ENCODE measurements around the gene SEMA7A. TPM values are rescaled to one million over a fixed set of nuclear protein-coding genes. Genes with fewer than 3 reads are reported as not detected.

SEMA7A gene
- total and polyA plus RNA-seq, 7 experiments from 2014 or later, result 1.6 to 15.7 (median 5.0) TPM; not detected in 2

GRCh38 chr15:74429781-74430400 lies 3.9 kb downstream of the SEMA7A start:
- no peaks in the 10 kb centered on the region for H3K27me3 ChIP-seq (ENCODE audit: control insufficient read depth in 2 of 2, insufficient read depth in 2 of 2, low read length in 2 of 2)
- DNase-seq (no peak), ATAC-seq (no peak)
- H3K27ac Mint-ChIP-seq, result peak overlapping the region in 1 of 9 donors; percentile 44
- no peaks in the 10 kb centered on the region for H3K9me3 ChIP-seq (ENCODE audit: control insufficient read depth in 2 of 3, low read length in 3 of 3)
- no peak overlapping the region for H3K4me3 ChIP-seq (ENCODE audit: low read length)
- intact Hi-C loops (cut with micrococcal nuclease), result loop anchor here in 1 of 2 donors (10.0 kb wide), 2 partner anchors 115 to 185 kb away; partner anchors contain the start of genes ARID3B and CLK3
- no peaks in the 10 kb centered on the region for H3K36me3 ChIP-seq (ENCODE audit: control insufficient read depth in 2 of 3, insufficient read depth in 3 of 3, low read length in 3 of 3)
- ChIA-PET CTCF (interaction anchor here (2.4 kb wide), 1 partner anchor 55 kb away, joined by 11 read pairs; no protein-coding TSS in a partner anchor), POLR2A (no interaction called here)
- H3K9me3 Mint-ChIP-seq, result peaks cover 0 to 3% (median 0%) of the 10 kb centered on the region in 11 donors
- H3K36me3 Mint-ChIP-seq, result peaks cover 0 to 2% (median 0%) of the 10 kb centered on the region in 5 donors
- peaks cover 6 to 32% of the 10 kb centered on the region in 2 donors for H3K4me1 ChIP-seq (ENCODE audit: control insufficient read depth in 2 of 2, insufficient read depth in 2 of 2, low read length in 2 of 2)
- peaks cover 7 to 71% (median 14%) of the 10 kb centered on the region in 7 donors for H3K4me1 Mint-ChIP-seq
- H3K27me3 Mint-ChIP-seq, result peaks cover 0 to 3% (median 0%) of the 10 kb centered on the region in 5 donors
- H3K4me3 Mint-ChIP-seq, result peak overlapping the region in 1 of 10 donors; percentile 0
- no peak overlapping the region for H3K27ac ChIP-seq (ENCODE audit: low read depth, low read length)

GRCh38 chr15:74428970-74429780 lies 4.6 kb downstream of the SEMA7A start:
- DNase-seq, result no peak
- CTCF ChIA-PET, result no interaction called here
- Mint-ChIP-seq H3K27me3 (peaks cover 0 to 3% (median 0%) of the 10 kb centered on the region in 5 donors), H3K36me3 (peaks cover 0 to 2% (median 0%) of the 10 kb centered on the region in 5 donors), H3K4me3 (no peak overlapping the region), H3K9me3 (peaks cover 0 to 3% (median 0%) of the 10 kb centered on the region in 11 donors), H3K4me1 (peaks cover 1 to 69% (median 7%) of the 10 kb centered on the region in 7 donors), H3K27ac (peak overlapping the region in 1 of 9 donors; percentile 44)
- POLR2A ChIA-PET, result no interaction called here
- intact Hi-C loops (cut with micrococcal nuclease), result no loop called here
- Histone ChIP-seq H3K4me1 (ENCODE audit: control insufficient read depth in 2 of 2, insufficient read depth in 2 of 2, low read length in 2 of 2) (peaks cover 2 to 26% of the 10 kb centered on the region in 2 donors), H3K27ac (ENCODE audit: low read depth, low read length) (no peak overlapping the region), H3K36me3 (ENCODE audit: control insufficient read depth in 2 of 3, insufficient read depth in 3 of 3, low read length in 3 of 3) (no peaks in the 10 kb centered on the region), H3K9me3 (ENCODE audit: control insufficient read depth in 2 of 3, low read length in 3 of 3) (no peaks in the 10 kb centered on the region), H3K4me3 (ENCODE audit: low read length) (no peak overlapping the region), H3K27me3 (ENCODE audit: control insufficient read depth in 2 of 2, insufficient read depth in 2 of 2, low read length in 2 of 2) (no peaks in the 10 kb centered on the region)
- no peak for ATAC-seq

- H3K4me3 Mint-ChIP-seq, result no peak overlapping the region
- peaks cover 0 to 3% (median 0%) of the 10 kb centered on the region in 5 donors for H3K27me3 Mint-ChIP-seq
- peaks cover 0 to 2% (median 0%) of the 10 kb centered on the region in 5 donors for H3K36me3 Mint-ChIP-seq
- no peak for DNase-seq
- peak overlapping the region in 1 of 9 donors; percentile 80 for H3K27ac Mint-ChIP-seq
- Histone ChIP-seq H3K4me3 (ENCODE audit: low read length) (no peak overlapping the region), H3K27me3 (ENCODE audit: control insufficient read depth in 2 of 2, insufficient read depth in 2 of 2, low read length in 2 of 2) (no peaks in the 10 kb centered on the region), H3K9me3 (ENCODE audit: control insufficient read depth in 2 of 3, low read length in 3 of 3) (no peaks in the 10 kb centered on the region), H3K4me1 (ENCODE audit: control insufficient read depth in 2 of 2, insufficient read depth in 2 of 2, low read length in 2 of 2) (peaks cover 0 to 27% of the 10 kb centered on the region in 2 donors), H3K36me3 (ENCODE audit: control insufficient read depth in 2 of 3, insufficient read depth in 3 of 3, low read length in 3 of 3) (no peaks in the 10 kb centered on the region), H3K27ac (ENCODE audit: low read depth, low read length) (no peak overlapping the region)
- intact Hi-C loops (cut with micrococcal nuclease), result no loop called here
- H3K4me1 Mint-ChIP-seq, result peaks cover 0 to 71% (median 5%) of the 10 kb centered on the region in 7 donors
- peaks cover 0 to 3% (median 0%) of the 10 kb centered on the region in 11 donors for H3K9me3 Mint-ChIP-seq
- ATAC-seq, result no peak
- ChIA-PET POLR2A (no interaction called here), CTCF (no interaction called here)
Observed at GRCh38 chr15:74428442-74428787, 5.3 kb downstream of the SEMA7A start.

GRCh38 chr15:74427607-74428441 lies 5.9 kb downstream of the SEMA7A start:
- Mint-ChIP-seq H3K27me3 (peaks cover 0 to 3% (median 0%) of the 10 kb centered on the region in 5 donors), H3K36me3 (peaks cover 0 to 2% (median 0%) of the 10 kb centered on the region in 5 donors), H3K27ac (peak overlapping the region in 2 of 9 donors; percentile 33 to 50), H3K9me3 (peaks cover 0 to 3% (median 0%) of the 10 kb centered on the region in 11 donors), H3K4me1 (peaks cover 0 to 73% (median 5%) of the 10 kb centered on the region in 7 donors), H3K4me3 (no peak overlapping the region)
- Histone ChIP-seq H3K36me3 (ENCODE audit: control insufficient read depth in 2 of 3, insufficient read depth in 3 of 3, low read length in 3 of 3) (no peaks in the 10 kb centered on the region), H3K4me1 (ENCODE audit: control insufficient read depth in 2 of 2, insufficient read depth in 2 of 2, low read length in 2 of 2) (peaks cover 0 to 28% of the 10 kb centered on the region in 2 donors), H3K27ac (ENCODE audit: low read depth, low read length) (no peak overlapping the region), H3K4me3 (ENCODE audit: low read length) (no peak overlapping the region), H3K9me3 (ENCODE audit: control insufficient read depth in 2 of 3, low read length in 3 of 3) (no peaks in the 10 kb centered on the region), H3K27me3 (ENCODE audit: control insufficient read depth in 2 of 2, insufficient read depth in 2 of 2, low read length in 2 of 2) (no peaks in the 10 kb centered on the region)
- no peak for ATAC-seq
- no peak for DNase-seq
- ChIA-PET POLR2A (no interaction called here), CTCF (interaction anchor here (1.0 kb wide), 1 partner anchor 10 kb away, joined by 3 read pairs; no protein-coding TSS in a partner anchor)
- intact Hi-C loops (cut with micrococcal nuclease), result no loop called here

- peaks cover 0 to 3% (median 0%) of the 10 kb centered on the region in 5 donors for H3K36me3 Mint-ChIP-seq
- peaks cover 0 to 1% (median 0%) of the 10 kb centered on the region in 11 donors for H3K9me3 Mint-ChIP-seq
- CTCF ChIA-PET, result interaction anchor here (1.0 kb wide), 1 partner anchor 11 kb away, joined by 3 read pairs; no protein-coding TSS in a partner anchor
- H3K4me1 Mint-ChIP-seq, result peaks cover 0 to 68% (median 5%) of the 10 kb centered on the region in 7 donors
- Histone ChIP-seq H3K27me3 (ENCODE audit: control insufficient read depth in 2 of 2, insufficient read depth in 2 of 2, low read length in 2 of 2) (no peaks in the 10 kb centered on the region), H3K27ac (ENCODE audit: low read depth, low read length) (no peak overlapping the region), H3K36me3 (ENCODE audit: control insufficient read depth in 2 of 3, insufficient read depth in 3 of 3, low read length in 3 of 3) (no peaks in the 10 kb centered on the region), H3K4me3 (ENCODE audit: low read length) (no peak overlapping the region), H3K4me1 (ENCODE audit: control insufficient read depth in 2 of 2, insufficient read depth in 2 of 2, low read length in 2 of 2) (peaks cover 0 to 21% of the 10 kb centered on the region in 2 donors), H3K9me3 (ENCODE audit: control insufficient read depth in 2 of 3, low read length in 3 of 3) (no peaks in the 10 kb centered on the region)
- DNase-seq, result no peak
- H3K27ac Mint-ChIP-seq, result peak overlapping the region in 2 of 9 donors; percentile 2 to 51
- POLR2A ChIA-PET, result no interaction called here
- intact Hi-C loops (cut with micrococcal nuclease), result no loop called here
- ATAC-seq, result no peak
- peaks cover 0 to 3% (median 0%) of the 10 kb centered on the region in 5 donors for H3K27me3 Mint-ChIP-seq
- no peak overlapping the region for H3K4me3 Mint-ChIP-seq
Observed at GRCh38 chr15:74426404-74427281, 7.1 kb downstream of the SEMA7A start.

Data from naive thymus-derived CD4-positive, alpha-beta T cell (primary cell).